GM12878 (cell line): ENCODE data around the gene PRRC2A. TPM values are rescaled to one million over a fixed set of nuclear protein-coding genes. Genes with fewer than 3 reads are reported as not detected.
A peak's percentile ranks its signal among the peaks of the same experiment; 100 is the strongest.

Experiments used
- ASH2L ChIP-seq: fragments of 300-600, 200-600 bp; sonication (generic); IDR thresholded peaks from 2 replicates; pipeline ENCODE4 v1.6.1; 2017; ENCODE audit warnings: low read depth, mild to moderate bottlenecking, borderline replicate concordance
- CBFB ChIP-seq: IDR thresholded peaks from 2 replicates; pipeline ENCODE4 v1.6.1; 2016; ENCODE audit warnings: antibody characterized with exemption, low read depth
- JUNB ChIP-seq: IDR thresholded peaks from 2 replicates; pipeline ENCODE4 v1.6.1; 2016; ENCODE audit warnings: antibody characterized with exemption, mild to moderate bottlenecking
- MXI1 ChIP-seq: fragments of 150-350 bp; IDR thresholded peaks from 2 replicates; pipeline ENCODE4 v1.6.1; 2011; ENCODE audit warnings: low read depth, mild to moderate bottlenecking, inconsistent platforms, low read length, improper control_type of control experiment
- NFYB ChIP-seq: IDR thresholded peaks from 2 replicates; pipeline ENCODE4 v1.6.1; 2011; ENCODE audit warnings: low read depth, mild to moderate bottlenecking, low read length, improper control_type of control experiment, moderate library complexity; ENCODE audit not compliant: insufficient read depth
- NR2F1 ChIP-seq: fragments of 450-650 bp; conservative IDR thresholded peaks from 2 replicates; pipeline ENCODE4 v1.6.1; 2017; ENCODE audit warnings: mild to moderate bottlenecking
- SIN3A ChIP-seq: IDR thresholded peaks from 2 replicates; pipeline ENCODE4 v1.6.1; 2012; ENCODE audit warnings: low read depth, low read length, improper control_type of control experiment
- SMAD5 ChIP-seq: IDR thresholded peaks from 2 replicates; pipeline ENCODE4 v1.6.1; 2016; ENCODE audit warnings: antibody characterized with exemption, low read depth
- SREBF2 ChIP-seq: IDR thresholded peaks from 2 replicates; pipeline ENCODE4 v1.6.1; 2012; ENCODE audit warnings: mild to moderate bottlenecking, low read length
- TCF3 ChIP-seq: IDR thresholded peaks from 2 replicates; pipeline ENCODE4 v1.6.1; 2012; ENCODE audit warnings: low read depth, mild to moderate bottlenecking, low read length, borderline replicate concordance; ENCODE audit not compliant: insufficient read depth
- ZBED1 ChIP-seq: IDR thresholded peaks from 2 replicates; pipeline ENCODE4 v1.6.1; 2016; ENCODE audit warnings: borderline replicate concordance
- ZNF687 ChIP-seq: fragments of 450-650 bp; IDR thresholded peaks from 2 replicates; pipeline ENCODE4 v1.6.1; 2017; ENCODE audit warnings: mild to moderate bottlenecking, moderate library complexity
- ZSCAN29 ChIP-seq: fragments of 450-650 bp; IDR thresholded peaks from 2 replicates; pipeline ENCODE4 v1.6.1; 2017; ENCODE audit warnings: mild to moderate bottlenecking, moderate library complexity
- polyA plus RNA-seq, 11 experiments: library from polyadenylated mRNA; depleted of rRNA in 4 of 11; unstranded in 6 of 11; stranded (reverse) in 5 of 11; fragments of >200 nt; fragmentation: Nextera tagmentation in 4 of 11; fragmentation: Illumina TruSeq in 1 of 11; extraction: Ambion mirVana in 4 of 11; extraction: Trizol in 1 of 11; gene quantifications; 1 replicate in 1 of 11; 2 replicates in 10 of 11; pipeline versions ENCODE4 v1.2.1 to v1.2.3, GENCODE V29; 2011 to 2016; ENCODE audit warnings: inconsistent platforms in 2 of 11, missing spikeins in 2 of 11, low read depth in 1 of 11
- total RNA-seq, 4 experiments: library from RNA; depleted of rRNA in 3 of 4; stranded (reverse); fragments of >200 nt in 3 of 4; fragmentation: Illumina TruSeq in 1 of 4; extraction: Trizol in 1 of 4; gene quantifications; 2 replicates each; pipeline versions ENCODE4 v1.2.1 to v1.2.3, GENCODE V29; 2013 to 2021
- TF ChIP-seq, protein P1 (sequence below): fragments of 450-650 bp; IDR thresholded peaks from 2 replicates; pipeline ENCODE4 v1.6.1; 2016; ENCODE audit warnings: mild to moderate bottlenecking, moderate library complexity, borderline replicate concordance
- TF ChIP-seq, protein P2 (sequence below): fragments of 450-650 bp; IDR thresholded peaks from 2 replicates; pipeline ENCODE4 v1.6.1; 2018; ENCODE audit warnings: borderline replicate concordance, mild to moderate bottlenecking; ENCODE audit not compliant: partially characterized antibody

The PRRC2A gene
- total and polyA plus RNA-seq, 10 of the 15 experiments (the other 5 are each of a cell fraction or from before 2014, with no cell fraction given): 0.40 to 244 (median 61.3) TPM

DNA sequence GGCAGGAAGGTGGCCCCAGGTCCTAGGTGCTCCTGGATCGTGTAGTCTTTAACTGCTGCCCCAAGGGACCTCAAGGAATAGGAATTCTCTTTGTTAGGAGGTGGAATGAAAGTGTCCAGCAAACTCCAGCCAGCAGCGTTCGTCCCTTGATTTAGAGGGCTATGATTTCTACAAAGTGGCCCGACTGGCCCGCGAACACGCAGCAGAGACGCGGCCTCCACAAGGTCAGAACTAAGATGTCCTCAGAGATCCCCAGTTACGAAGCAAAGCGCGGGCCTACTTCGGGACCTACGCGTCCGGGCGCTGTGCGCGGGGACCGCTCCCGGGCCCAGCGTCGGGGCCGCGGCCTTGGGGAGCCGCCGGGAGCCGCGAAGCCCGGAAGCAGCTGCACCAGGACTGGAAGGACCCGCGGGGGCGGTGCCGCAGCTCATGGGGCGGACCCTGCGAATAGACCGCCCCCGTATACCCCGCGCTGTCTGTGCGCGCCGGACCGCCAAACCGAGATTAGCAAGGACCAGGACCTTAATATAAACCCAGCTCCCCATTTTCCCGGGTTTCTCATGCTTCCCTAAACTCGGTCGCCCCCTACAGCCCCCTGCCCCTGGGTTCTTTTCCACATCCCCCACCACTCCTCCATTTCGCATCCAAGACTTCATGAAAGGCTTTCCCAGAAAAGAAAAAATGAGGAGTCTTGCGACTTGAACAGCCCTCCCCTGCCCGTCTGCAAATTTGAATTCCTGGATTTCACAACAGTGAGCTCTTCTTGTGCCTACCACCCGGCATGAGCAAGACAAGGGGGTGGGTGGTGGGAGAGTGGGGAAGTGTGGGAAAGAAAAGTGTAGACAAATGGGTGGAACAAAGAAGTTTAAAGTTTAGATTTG is 40.1 kb downstream of the PRRC2A start, which contains the start of gene C6orf47 (continued):
- TF ChIP-seq SMAD5: peak; percentile 59; the same call in 1 of the 2 replicates
- no peak for TF ChIP-seq ZSCAN29
- TF ChIP-seq NR2F1: peak; percentile 38; the same call in 1 of the 2 replicates
- no peak for TF ChIP-seq JUNB
- no peak for TF ChIP-seq ZBED1
- peak; percentile 61 for TF ChIP-seq MXI1
- TF ChIP-seq, protein P1, sequence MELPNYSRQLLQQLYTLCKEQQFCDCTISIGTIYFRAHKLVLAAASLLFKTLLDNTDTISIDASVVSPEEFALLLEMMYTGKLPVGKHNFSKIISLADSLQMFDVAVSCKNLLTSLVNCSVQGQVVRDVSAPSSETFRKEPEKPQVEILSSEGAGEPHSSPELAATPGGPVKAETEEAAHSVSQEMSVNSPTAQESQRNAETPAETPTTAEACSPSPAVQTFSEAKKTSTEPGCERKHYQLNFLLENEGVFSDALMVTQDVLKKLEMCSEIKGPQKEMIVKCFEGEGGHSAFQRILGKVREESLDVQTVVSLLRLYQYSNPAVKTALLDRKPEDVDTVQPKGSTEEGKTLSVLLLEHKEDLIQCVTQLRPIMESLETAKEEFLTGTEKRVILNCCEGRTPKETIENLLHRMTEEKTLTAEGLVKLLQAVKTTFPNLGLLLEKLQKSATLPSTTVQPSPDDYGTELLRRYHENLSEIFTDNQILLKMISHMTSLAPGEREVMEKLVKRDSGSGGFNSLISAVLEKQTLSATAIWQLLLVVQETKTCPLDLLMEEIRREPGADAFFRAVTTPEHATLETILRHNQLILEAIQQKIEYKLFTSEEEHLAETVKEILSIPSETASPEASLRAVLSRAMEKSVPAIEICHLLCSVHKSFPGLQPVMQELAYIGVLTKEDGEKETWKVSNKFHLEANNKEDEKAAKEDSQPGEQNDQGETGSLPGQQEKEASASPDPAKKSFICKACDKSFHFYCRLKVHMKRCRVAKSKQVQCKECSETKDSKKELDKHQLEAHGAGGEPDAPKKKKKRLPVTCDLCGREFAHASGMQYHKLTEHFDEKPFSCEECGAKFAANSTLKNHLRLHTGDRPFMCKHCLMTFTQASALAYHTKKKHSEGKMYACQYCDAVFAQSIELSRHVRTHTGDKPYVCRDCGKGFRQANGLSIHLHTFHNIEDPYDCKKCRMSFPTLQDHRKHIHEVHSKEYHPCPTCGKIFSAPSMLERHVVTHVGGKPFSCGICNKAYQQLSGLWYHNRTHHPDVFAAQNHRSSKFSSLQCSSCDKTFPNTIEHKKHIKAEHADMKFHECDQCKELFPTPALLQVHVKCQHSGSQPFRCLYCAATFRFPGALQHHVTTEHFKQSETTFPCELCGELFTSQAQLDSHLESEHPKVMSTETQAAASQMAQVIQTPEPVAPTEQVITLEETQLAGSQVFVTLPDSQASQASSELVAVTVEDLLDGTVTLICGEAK: no peak
- no peak for TF ChIP-seq SREBF2
- peak; percentile 77; the same call in 1 of the 2 replicates for TF ChIP-seq ZNF687
- TF ChIP-seq, protein P2, sequence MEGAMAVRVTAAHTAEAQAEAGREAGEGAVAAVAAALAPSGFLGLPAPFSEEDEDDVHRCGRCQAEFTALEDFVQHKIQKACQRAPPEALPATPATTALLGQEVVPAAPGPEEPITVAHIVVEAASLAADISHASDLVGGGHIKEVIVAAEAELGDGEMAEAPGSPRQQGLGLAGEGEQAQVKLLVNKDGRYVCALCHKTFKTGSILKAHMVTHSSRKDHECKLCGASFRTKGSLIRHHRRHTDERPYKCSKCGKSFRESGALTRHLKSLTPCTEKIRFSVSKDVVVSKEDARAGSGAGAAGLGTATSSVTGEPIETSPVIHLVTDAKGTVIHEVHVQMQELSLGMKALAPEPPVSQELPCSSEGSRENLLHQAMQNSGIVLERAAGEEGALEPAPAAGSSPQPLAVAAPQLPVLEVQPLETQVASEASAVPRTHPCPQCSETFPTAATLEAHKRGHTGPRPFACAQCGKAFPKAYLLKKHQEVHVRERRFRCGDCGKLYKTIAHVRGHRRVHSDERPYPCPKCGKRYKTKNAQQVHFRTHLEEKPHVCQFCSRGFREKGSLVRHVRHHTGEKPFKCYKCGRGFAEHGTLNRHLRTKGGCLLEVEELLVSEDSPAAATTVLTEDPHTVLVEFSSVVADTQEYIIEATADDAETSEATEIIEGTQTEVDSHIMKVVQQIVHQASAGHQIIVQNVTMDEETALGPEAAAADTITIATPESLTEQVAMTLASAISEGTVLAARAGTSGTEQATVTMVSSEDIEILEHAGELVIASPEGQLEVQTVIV: no peak
- no peak for TF ChIP-seq ASH2L
- no peak for TF ChIP-seq NFYB
- TF ChIP-seq CBFB: peak; percentile 35; the same call in 1 of the 2 replicates
- 0 out of 2 replicates have a peak, but pooled peaks have one; percentile 54 for TF ChIP-seq TCF3
- peak; percentile 74; the same call in 1 of the 2 replicates for TF ChIP-seq SIN3A
